ENCODE results near the gene PLEKHA6.

PLEKHA6 gene

DNA sequence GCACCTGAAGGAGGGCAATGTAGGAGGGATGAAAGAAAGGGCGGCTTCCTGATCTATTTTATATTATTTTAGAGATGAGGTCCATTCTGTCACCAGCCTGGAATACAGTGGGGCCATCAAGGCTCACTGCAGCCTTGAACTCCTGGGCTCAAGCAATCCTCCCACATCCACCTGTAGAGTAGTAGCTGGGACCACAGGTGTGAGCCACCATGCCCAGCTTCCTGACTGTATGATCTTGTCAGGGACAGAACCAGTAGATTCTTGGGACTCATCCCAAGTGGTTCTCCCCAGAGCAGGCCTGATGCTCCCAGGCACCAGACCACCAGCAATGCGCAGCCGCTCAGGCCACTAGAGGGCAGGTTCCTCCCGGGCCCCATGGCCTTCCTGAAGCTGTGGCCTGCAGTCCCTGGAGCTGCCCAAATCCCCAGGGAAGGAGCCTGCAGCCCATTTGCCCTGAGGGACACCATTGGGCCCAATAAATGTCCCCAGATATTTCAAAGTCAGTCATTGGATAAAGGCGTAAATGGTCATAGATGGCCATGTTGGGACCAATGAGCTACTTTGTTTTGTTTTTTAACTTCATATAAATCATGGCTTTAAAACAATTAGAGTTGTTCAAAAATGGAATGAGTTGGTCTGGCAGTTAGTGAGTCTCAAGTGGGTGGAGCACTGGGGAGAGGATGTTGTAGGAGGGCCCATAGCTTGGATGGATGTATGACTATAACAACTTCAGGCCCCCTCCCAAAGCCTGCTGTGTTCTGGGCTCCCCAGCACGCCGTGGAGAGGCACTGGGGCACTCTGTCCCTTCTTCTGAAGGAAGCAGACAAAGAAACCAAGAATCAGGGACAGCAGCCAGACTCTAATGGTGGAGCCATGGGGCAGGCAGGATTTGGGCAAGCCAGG, 101.3 kb downstream of the PLEKHA6 start:
- peak; percentile 55 to 60 for TF ChIP-seq CTCF (IDR thresholded peaks at IDR 0.05)
- H3K4me3 ChIP-seq = no peak overlapping the region
- H3K4me1 ChIP-seq = peaks cover 0 to 19% (median 9%) of the 10 kb centered on the region in 4 donors
- no peaks in the 10 kb centered on the region for H3K27me3 ChIP-seq
- DNase-seq = no peak
- intact Hi-C loops (cut with DNase I; ENCODE audit: low total_unique reads) = loop anchor here (5.0 kb wide), 1 partner anchor 104 kb away; no protein-coding TSS in a partner anchor
- peaks cover 0 to 65% (median 6%) of the 10 kb centered on the region in 3 donors for H3K36me3 ChIP-seq
- no peaks in the 10 kb centered on the region for H3K9me3 ChIP-seq
- H3K27ac ChIP-seq = no peak overlapping the region

DNA sequence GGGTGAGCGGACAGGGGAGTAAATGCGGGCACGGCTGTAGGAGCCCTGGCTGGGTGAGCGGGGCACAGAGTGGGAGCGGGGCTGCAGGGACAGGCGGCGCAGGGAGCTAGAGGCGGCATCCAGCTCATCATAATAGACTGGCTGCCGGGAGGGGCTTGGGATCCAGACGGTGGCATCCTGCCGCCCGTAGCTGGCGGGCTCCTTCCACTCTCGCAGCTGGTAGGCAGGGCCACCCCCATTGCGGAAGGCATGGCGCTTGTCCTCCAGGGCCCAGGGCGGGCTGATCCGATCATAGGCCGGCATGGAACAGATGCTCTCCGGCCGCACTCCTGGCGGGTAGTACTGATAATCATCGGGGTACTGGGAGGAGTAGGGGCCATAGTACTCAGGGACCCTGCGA, 102.3 kb downstream of the PLEKHA6 start:
- H3K9me3 ChIP-seq = no peaks in the 10 kb centered on the region
- H3K4me1 ChIP-seq = peaks cover 0 to 21% (median 9%) of the 10 kb centered on the region in 4 donors
- no peak for DNase-seq
- TF ChIP-seq CTCF (IDR thresholded peaks at IDR 0.05) = no peak
- no peak overlapping the region for H3K4me3 ChIP-seq
- peaks cover 0 to 56% (median 6%) of the 10 kb centered on the region in 3 donors for H3K36me3 ChIP-seq
- no peak overlapping the region for H3K27ac ChIP-seq
- intact Hi-C loops (cut with DNase I; ENCODE audit: low total_unique reads) = loop anchor here (5.0 kb wide), 1 partner anchor 105 kb away; no protein-coding TSS in a partner anchor
- H3K27me3 ChIP-seq = no peaks in the 10 kb centered on the region

- intact Hi-C loops (cut with DNase I; ENCODE audit: low total_unique reads) = loop anchor here (5.0 kb wide), 1 partner anchor 106 kb away; no protein-coding TSS in a partner anchor
- H3K36me3 ChIP-seq = peaks cover 0 to 47% (median 3%) of the 10 kb centered on the region in 3 donors
- peak overlapping the region in 1 of 2 donors; percentile 53 for H3K27ac ChIP-seq
- DNase-seq = no peak
- TF ChIP-seq CTCF (IDR thresholded peaks at IDR 0.05) = no peak
- peaks cover 0 to 30% (median 13%) of the 10 kb centered on the region in 4 donors for H3K4me1 ChIP-seq
- no peak overlapping the region for H3K4me3 ChIP-seq
- no peaks in the 10 kb centered on the region for H3K27me3 ChIP-seq
- H3K9me3 ChIP-seq = no peaks in the 10 kb centered on the region
Observed at GRCh38 chr1:204256531-204256930, 103.2 kb downstream of the PLEKHA6 start.

GRCh38 chr1:204255966-204256365, 103.8 kb downstream of the PLEKHA6 start:
- no peaks in the 10 kb centered on the region for H3K27me3 ChIP-seq
- no peak overlapping the region for H3K4me3 ChIP-seq
- peak overlapping the region in 1 of 2 donors; percentile 53 for H3K27ac ChIP-seq
- intact Hi-C loops (cut with DNase I; ENCODE audit: low total_unique reads) = loop anchor here (5.0 kb wide), 1 partner anchor 106 kb away; no protein-coding TSS in a partner anchor
- DNase-seq = no peak
- no peak for TF ChIP-seq CTCF (IDR thresholded peaks at IDR 0.05)
- no peaks in the 10 kb centered on the region for H3K9me3 ChIP-seq
- peaks cover 0 to 34% (median 13%) of the 10 kb centered on the region in 4 donors for H3K4me1 ChIP-seq
- peaks cover 0 to 41% (median 0%) of the 10 kb centered on the region in 3 donors for H3K36me3 ChIP-seq

GRCh38 chr1:204255225-204255624, 104.5 kb downstream of the PLEKHA6 start:
- Histone ChIP-seq H3K27ac (peak overlapping the region in 1 of 2 donors; percentile 53), H3K27me3 (no peaks in the 10 kb centered on the region), H3K9me3 (no peaks in the 10 kb centered on the region), H3K36me3 (peaks cover 0 to 39% (median 0%) of the 10 kb centered on the region in 3 donors), H3K4me3 (no peak overlapping the region), H3K4me1 (peaks cover 0 to 34% (median 13%) of the 10 kb centered on the region in 4 donors)
- intact Hi-C loops (cut with DNase I; ENCODE audit: low total_unique reads) = loop anchor here (5.0 kb wide), 1 partner anchor 107 kb away; no protein-coding TSS in a partner anchor
- no peak for DNase-seq
- no peak for TF ChIP-seq CTCF (IDR thresholded peaks at IDR 0.05)
